Neural progenitor cell (in vitro differentiated cells): ENCODE results near the gene PERM1. TPM values are rescaled to one million over a fixed set of nuclear protein-coding genes. Genes with fewer than 3 reads are reported as not detected.
"Not testable (repeated sequence)": the region's sequence is repeated elsewhere in the genome, so short reads cannot be mapped to it uniquely, and the experiment has no call there.

Experiments
- DNase-seq: peaks from one replicate; pipeline ENCODE4 v3.0.0-alpha.2; 2016; ENCODE audit warnings: low spot score
- H2AFZ ChIP-seq: fragments of 200-600 bp; sonication (generic); replicated peaks from 2 replicates; pipeline ENCODE4 v1.6.1; 2016; ENCODE audit warnings: antibody characterized with exemption
- H3F3A ChIP-seq: fragments of 200-600 bp; sonication (generic); 2 replicates; pipeline ENCODE4 v1.6.1; 2016; ENCODE audit warnings: antibody characterized with exemption, low read depth
- H3K27ac ChIP-seq: fragments of 200-600 bp; sonication (generic); 2 replicates; pipeline ENCODE4 v1.5.1; 2016; ENCODE audit warnings: mild to moderate bottlenecking
- H3K27me3 ChIP-seq: fragments of 200-600 bp; sonication (generic); 2 replicates; pipeline ENCODE4 v1.6.1; 2016; ENCODE audit warnings: mild to moderate bottlenecking, moderate library complexity
- H3K36me3 ChIP-seq: fragments of 200-600 bp; sonication (generic); 2 replicates; pipeline ENCODE4 v1.5.1; 2016
- H3K4me1 ChIP-seq: fragments of 200-600 bp; sonication (generic); 2 replicates; pipeline ENCODE4 v1.6.1; 2016; ENCODE audit warnings: mixed run types
- H3K4me2 ChIP-seq: fragments of 200-600 bp; sonication (generic); 2 replicates; pipeline ENCODE4 v1.6.1; 2016
- H3K4me3 ChIP-seq: fragments of 200-600 bp; sonication (generic); 2 replicates; pipeline ENCODE4 v1.5.1; 2016
- H3K79me2 ChIP-seq: fragments of 200-600 bp; sonication (generic); 2 replicates; pipeline ENCODE4 v1.6.1; 2016; ENCODE audit warnings: low read depth
- H3K9ac ChIP-seq: fragments of 200-600 bp; sonication (generic); 2 replicates; pipeline ENCODE4 v1.6.1; 2016
- H3K9me3 ChIP-seq: fragments of 200-600 bp; sonication (generic); 2 replicates; pipeline ENCODE4 v1.5.1; 2016; ENCODE audit warnings: low read depth
- H4K20me1 ChIP-seq: fragments of 200-600 bp; sonication (generic); 2 replicates; pipeline ENCODE4 v1.6.1; 2016; ENCODE audit warnings: low read depth
- H3K27ac Mint-ChIP-seq: 3 replicates; pipeline ENCODE4 v1.8.0; 2021; ENCODE audit warnings: mixed read lengths
- H3K27me3 Mint-ChIP-seq: 2 replicates; pipeline ENCODE4 v1.8.0; 2022; ENCODE audit warnings: low read depth, mild to moderate bottlenecking, inconsistent platforms, moderate library complexity, mixed read lengths; ENCODE audit not compliant: insufficient read depth
- H3K36me3 Mint-ChIP-seq: 3 replicates; pipeline ENCODE4 v1.8.0; 2021; ENCODE audit warnings: mixed read lengths
- H3K4me1 Mint-ChIP-seq: 3 replicates; pipeline ENCODE4 v1.8.0; 2021; ENCODE audit warnings: mixed read lengths
- H3K4me3 Mint-ChIP-seq: 3 replicates; pipeline ENCODE4 v1.8.0; 2021; ENCODE audit warnings: mild to moderate bottlenecking, moderate library complexity, mixed read lengths
- H3K9me3 Mint-ChIP-seq: 3 replicates; pipeline ENCODE4 v1.8.0; 2020; ENCODE audit warnings: mixed read lengths
- CTCF ChIP-seq: fragments of 200-600 bp; sonication (generic); IDR thresholded peaks from 2 replicates; pipeline ENCODE4 v1.5.1; 2017; ENCODE audit warnings: antibody characterized with exemption, mild to moderate bottlenecking
- EZH2 ChIP-seq: fragments of 200-600 bp; sonication (generic); IDR thresholded peaks from 2 replicates; pipeline ENCODE4 v1.6.1; 2017; ENCODE audit warnings: antibody characterized with exemption, mild to moderate bottlenecking, moderate library complexity
- EZH2phosphoT487 ChIP-seq: fragments of 200-600 bp; sonication (generic); IDR thresholded peaks from 2 replicates; pipeline ENCODE4 v1.6.1; 2017; ENCODE audit warnings: antibody characterized with exemption
- total RNA-seq: library from RNA; depleted of rRNA; stranded (reverse); fragments of >200 nt; gene quantifications from 2 replicates; pipeline ENCODE4 v1.2.3, GENCODE V29; 2015; ENCODE audit warnings: low replicate concordance

The PERM1 gene
- total RNA-seq, 1 donor from 2014 or later: not detected

GRCh38 chr1:978069-978834, 3.6 kb downstream of the PERM1 start:
- Histone ChIP-seq H3K27me3 (peaks cover 63% of the 10 kb centered on the region), H3F3A (peaks cover 7% of the 10 kb centered on the region), H2AFZ (no peak overlapping the region), H3K4me1 (no peaks in the 10 kb centered on the region), H3K9me3 (no peaks in the 10 kb centered on the region), H3K4me3 (no peak overlapping the region), H3K27ac (no peak overlapping the region), H3K4me2 (no peak overlapping the region), H3K9ac (no peak overlapping the region), H4K20me1 (no peaks in the 10 kb centered on the region), H3K79me2 (no peaks in the 10 kb centered on the region), H3K36me3 (no peaks in the 10 kb centered on the region)
- Mint-ChIP-seq H3K9me3 (peaks cover 4% of the 10 kb centered on the region), H3K27ac (peak overlapping the region; percentile 94), H3K4me3 (peak overlapping the region; percentile 78), H3K4me1 (peaks cover 9% of the 10 kb centered on the region), H3K27me3 (peaks cover 20% of the 10 kb centered on the region), H3K36me3 (peaks cover 3% of the 10 kb centered on the region)
- TF ChIP-seq EZH2phosphoT487 (no peak), CTCF (no peak), EZH2 (no peak)
- no peak for DNase-seq

- not testable (repeated sequence) for H3K4me1 Mint-ChIP-seq, H3K4me2 ChIP-seq
- H3K27me3 Mint-ChIP-seq: peaks cover 21% of the 10 kb centered on the region
Observed at GRCh38 chr1:976791-977190, 5.1 kb downstream of the PERM1 start.

GRCh38 chr1:975896-976683, 5.8 kb downstream of the PERM1 start:
- Histone ChIP-seq H3K9me3 (no peaks in the 10 kb centered on the region), H3K27ac (no peak overlapping the region), H3K9ac (no peak overlapping the region), H3K27me3 (peaks cover 63% of the 10 kb centered on the region), H3K4me3 (peak overlapping the region; percentile 26), H4K20me1 (no peaks in the 10 kb centered on the region), H3K4me1 (no peaks in the 10 kb centered on the region), H3F3A (peaks cover 7% of the 10 kb centered on the region), H3K36me3 (no peaks in the 10 kb centered on the region), H3K79me2 (no peaks in the 10 kb centered on the region), H2AFZ (peak overlapping the region; percentile 87), H3K4me2 (peak overlapping the region; percentile 71)
- peaks cover 8% of the 10 kb centered on the region for H3K4me1 Mint-ChIP-seq
- peaks cover 3% of the 10 kb centered on the region for H3K36me3 Mint-ChIP-seq
- H3K4me3 Mint-ChIP-seq: peak overlapping the region; percentile 69
- DNase-seq: peak; percentile 89
- TF ChIP-seq CTCF: peak; percentile 70
- peak; percentile 37 for TF ChIP-seq EZH2phosphoT487
- no peak for TF ChIP-seq EZH2
- H3K9me3 Mint-ChIP-seq: peaks cover 4% of the 10 kb centered on the region
- peaks cover 25% of the 10 kb centered on the region for H3K27me3 Mint-ChIP-seq
- no peak overlapping the region for H3K27ac Mint-ChIP-seq

More at GRCh38 chr1:976791-977190, 5.1 kb downstream of the PERM1 start:
- peaks cover 63% of the 10 kb centered on the region for H3K27me3 ChIP-seq
- not testable (repeated sequence) for H4K20me1 ChIP-seq, H3K4me1 ChIP-seq, H3K9me3 Mint-ChIP-seq, H3K4me3 ChIP-seq, H3K36me3 Mint-ChIP-seq, H3K79me2 ChIP-seq, H3K4me3 Mint-ChIP-seq, H3K9me3 ChIP-seq, H2AFZ ChIP-seq, H3K9ac ChIP-seq, H3K27ac ChIP-seq, H3F3A ChIP-seq, H3K36me3 ChIP-seq, H3K27ac Mint-ChIP-seq, DNase-seq
